Esophagus muscularis mucosa (tissue), 3 donors: Measurements from ENCODE around the gene AMER3.

Source experiments
- POLR2A ChIP-seq: fragments of 450-650 bp; IDR thresholded peaks from one replicate; pipeline ENCODE4 v1.6.1; 2017; ENCODE audit warnings: antibody characterized with exemption, moderate library complexity, mild to moderate bottlenecking, low read depth
- TF ChIP-seq, protein P1 (sequence below), 3 experiments: fragments of 200-600 bp in 2 of 3; fragments of 450-650 bp in 1 of 3; sonication (generic) in 2 of 3; IDR thresholded peaks; one replicate each; pipeline ENCODE4 v1.5.1; 2017 to 2019; ENCODE audit warnings: antibody characterized with exemption in 3 of 3, mild to moderate bottlenecking in 2 of 3, moderate library complexity in 1 of 3

DNA sequence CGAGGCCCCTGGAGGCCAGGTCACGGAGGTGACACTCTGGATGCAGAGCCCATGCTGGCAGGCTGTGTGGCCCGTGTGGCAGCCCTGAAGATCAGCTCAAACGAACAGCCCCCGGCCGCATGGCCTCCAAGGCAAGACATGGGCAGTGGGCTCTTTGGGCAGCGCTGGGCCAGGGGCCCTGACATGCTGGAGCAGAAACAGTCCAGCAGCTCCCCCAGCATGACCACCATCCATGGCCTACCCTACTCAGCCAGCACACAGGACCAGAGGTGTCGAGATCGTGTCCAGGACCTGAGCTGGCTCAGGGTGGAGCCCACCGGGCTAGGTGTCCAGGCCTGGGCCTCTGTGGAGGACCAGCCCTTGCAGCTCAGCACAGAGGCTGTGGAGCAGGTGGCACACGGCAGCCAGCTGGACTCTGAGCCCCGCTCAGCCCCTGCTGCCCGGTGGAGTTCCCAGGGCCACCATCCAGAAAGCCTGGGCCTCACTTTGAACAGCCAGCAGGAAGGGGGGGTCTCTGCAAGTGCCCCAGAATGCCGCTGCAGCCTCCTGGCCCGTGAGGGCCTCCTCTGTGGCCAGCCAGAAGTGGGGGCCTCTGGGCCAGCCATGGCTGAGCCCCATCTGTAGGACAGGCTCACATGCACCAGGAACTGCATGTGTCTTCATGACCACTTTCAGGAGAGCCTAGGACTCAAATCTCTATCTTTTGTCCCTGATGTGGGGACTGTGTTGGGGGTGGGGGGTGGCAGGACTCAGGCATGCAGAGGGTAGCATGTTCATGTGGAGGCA lies 8.9 kb downstream of the AMER3 start:
- TF ChIP-seq, protein P1, sequence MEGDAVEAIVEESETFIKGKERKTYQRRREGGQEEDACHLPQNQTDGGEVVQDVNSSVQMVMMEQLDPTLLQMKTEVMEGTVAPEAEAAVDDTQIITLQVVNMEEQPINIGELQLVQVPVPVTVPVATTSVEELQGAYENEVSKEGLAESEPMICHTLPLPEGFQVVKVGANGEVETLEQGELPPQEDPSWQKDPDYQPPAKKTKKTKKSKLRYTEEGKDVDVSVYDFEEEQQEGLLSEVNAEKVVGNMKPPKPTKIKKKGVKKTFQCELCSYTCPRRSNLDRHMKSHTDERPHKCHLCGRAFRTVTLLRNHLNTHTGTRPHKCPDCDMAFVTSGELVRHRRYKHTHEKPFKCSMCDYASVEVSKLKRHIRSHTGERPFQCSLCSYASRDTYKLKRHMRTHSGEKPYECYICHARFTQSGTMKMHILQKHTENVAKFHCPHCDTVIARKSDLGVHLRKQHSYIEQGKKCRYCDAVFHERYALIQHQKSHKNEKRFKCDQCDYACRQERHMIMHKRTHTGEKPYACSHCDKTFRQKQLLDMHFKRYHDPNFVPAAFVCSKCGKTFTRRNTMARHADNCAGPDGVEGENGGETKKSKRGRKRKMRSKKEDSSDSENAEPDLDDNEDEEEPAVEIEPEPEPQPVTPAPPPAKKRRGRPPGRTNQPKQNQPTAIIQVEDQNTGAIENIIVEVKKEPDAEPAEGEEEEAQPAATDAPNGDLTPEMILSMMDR (IDR thresholded peaks at IDR 0.05) = no peak
- TF ChIP-seq POLR2A = no peak
